Fibroblast of peridontal ligament (primary cell): ENCODE measurements around the gene TBX3.

Experiments
- DNase-seq: peaks from one replicate; pipeline ENCODE4 v3.0.0-alpha.2; 2010; ENCODE audit errors: extremely low read depth

Gene TBX3

DNA sequence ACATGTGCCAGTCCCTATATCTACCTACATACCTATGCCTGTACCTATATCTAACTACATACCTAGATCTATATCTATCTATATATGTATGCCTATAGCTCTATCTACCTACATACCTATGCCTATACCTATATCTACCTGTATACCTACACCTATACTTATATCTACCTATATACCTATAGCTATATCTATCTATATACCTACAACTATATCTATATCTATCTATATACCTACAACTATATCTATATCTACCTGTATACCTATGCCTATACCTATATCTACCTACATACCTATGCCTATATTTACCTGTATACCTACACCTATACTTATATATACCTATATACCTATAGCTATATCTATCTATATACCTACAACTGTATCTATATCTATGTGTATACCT lies 56.6 kb downstream of the TBX3 start:
- no peak for DNase-seq

DNA sequence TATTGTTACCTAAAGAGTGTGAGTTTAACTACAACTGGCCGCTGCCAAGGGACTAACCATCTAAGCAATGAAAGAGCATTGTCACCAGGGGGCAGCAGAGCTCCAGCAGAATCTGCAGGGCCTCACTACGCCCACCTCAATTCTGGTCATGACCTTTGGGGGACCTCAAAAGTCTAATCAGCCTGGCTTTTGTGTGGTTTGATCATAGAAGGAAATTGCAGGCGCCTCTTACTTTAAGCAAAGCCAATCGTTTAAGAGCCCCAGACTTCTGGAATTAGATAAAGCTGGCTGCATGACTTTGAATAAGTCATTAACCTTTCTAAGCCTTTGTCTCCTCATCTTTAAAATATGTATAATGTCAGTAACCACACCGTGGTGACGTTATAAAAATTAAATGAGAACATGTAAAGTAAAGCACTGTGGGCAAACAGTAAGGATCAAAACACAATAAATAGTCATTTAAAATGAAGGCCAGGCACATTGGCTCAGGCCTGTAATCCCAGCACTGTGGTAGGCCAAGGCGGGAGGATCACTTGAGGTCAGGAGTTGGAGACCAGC lies 58.6 kb downstream of the TBX3 start:
- DNase-seq = peak; percentile 57

DNA sequence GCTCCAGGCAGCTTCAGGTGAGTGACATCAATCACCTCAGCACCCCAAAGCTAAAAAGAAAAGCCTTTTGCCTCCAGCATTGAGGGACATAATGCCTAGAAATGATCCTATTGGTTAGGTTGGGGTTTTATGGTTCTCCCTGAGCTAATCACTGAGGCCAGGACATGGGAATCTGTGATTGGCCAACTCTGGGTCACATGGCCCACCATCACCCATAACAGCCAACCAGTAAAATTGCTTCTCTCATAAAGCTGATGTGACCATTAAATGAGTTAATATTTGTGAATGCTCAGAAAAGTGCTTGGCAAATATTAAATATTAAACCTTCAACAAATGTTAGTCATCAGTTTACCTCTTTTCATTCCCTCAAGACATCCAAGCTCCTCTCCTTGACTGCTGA lies 60.2 kb downstream of the TBX3 start:
- no peak for DNase-seq
